SK-N-SH (cell line): ENCODE results near the gene HDAC7. TPM values are rescaled to one million over a fixed set of nuclear protein-coding genes. Genes with fewer than 3 reads are reported as not detected.

Experiments used
- CTCF ChIA-PET: fragments of 300-600, 350-600 bp; formaldehyde crosslinking; extraction: SDS; loops from one replicate; lab custom pipeline; 2021; lab: Yijun Ruan, JAX
- POLR2A ChIA-PET: fragments of 350-600 bp; sonication (Branson Sonifier 250); formaldehyde crosslinking; extraction: SDS; loops from one replicate; lab custom pipeline; 2020; ENCODE audit warnings: antibody characterized with exemption, inconsistent platforms; lab: Yijun Ruan, JAX
- DNase-seq: peaks from one replicate; pipeline ENCODE4 v3.0.0; 2012
- H2AFZ ChIP-seq: fragments of 200-600 bp; sonication (generic); 2 replicates; pipeline ENCODE4 v1.8.1; 2016; ENCODE audit warnings: antibody characterized with exemption, mild to moderate bottlenecking, low read depth
- H3F3A ChIP-seq: fragments of 200-600 bp; sonication (generic); replicated peaks from 2 replicates; pipeline ENCODE3; 2016; ENCODE audit warnings: antibody characterized with exemption, mild to moderate bottlenecking; ENCODE audit not compliant: insufficient read depth
- H3K27ac ChIP-seq, 2 experiments: fragments of 200-500 bp in 1 of 2; fragments of 200-600 bp in 1 of 2; sonication (Bioruptor generic) in 1 of 2; sonication (generic), shearing (Covaris generic) in 1 of 2; 2 replicates each; pipeline versions ENCODE4 v1.5.1 to v1.6.1; 2014 to 2016; ENCODE audit warnings: low read depth in 2 of 2, inconsistent platforms in 1 of 2, low read length in 1 of 2, mild to moderate bottlenecking in 1 of 2, mixed read lengths in 1 of 2
- H3K27me3 ChIP-seq: fragments of 200-600 bp; sonication (generic), shearing (Covaris generic); 2 replicates; pipeline ENCODE4 v1.6.1; 2016; ENCODE audit warnings: mixed run types; ENCODE audit not compliant: insufficient read depth
- H3K36me3 ChIP-seq, 2 experiments: fragments of 200-500 bp in 1 of 2; fragments of 200-600 bp in 1 of 2; sonication (Bioruptor generic) in 1 of 2; sonication (generic) in 1 of 2; replicated peaks in 1 of 2; 2 replicates each; pipeline versions ENCODE3 to v1.5.1; 2014 to 2016; ENCODE audit warnings: low read length in 1 of 2, mild to moderate bottlenecking in 1 of 2; ENCODE audit not compliant: insufficient read depth in 2 of 2, control insufficient read depth in 1 of 2
- H3K4me1 ChIP-seq, 2 experiments: fragments of 200-500 bp in 1 of 2; fragments of 200-600 bp in 1 of 2; sonication (Bioruptor generic) in 1 of 2; sonication (generic), shearing (Covaris generic) in 1 of 2; 2 replicates each; pipeline versions ENCODE4 v1.5.1 to v1.6.1; 2014 to 2016; ENCODE audit warnings: low read depth in 1 of 2, low read length in 1 of 2, mixed run types in 1 of 2; ENCODE audit not compliant: insufficient read depth in 2 of 2, control insufficient read depth in 1 of 2
- H3K4me2 ChIP-seq: fragments of 200-600 bp; sonication (generic), shearing (Covaris generic); 2 replicates; pipeline ENCODE4 v1.6.1; 2017; ENCODE audit warnings: mixed run types
- H3K4me3 ChIP-seq, 2 experiments: fragments of 200-500 bp in 1 of 2; fragments of 200-600 bp in 1 of 2; sonication (Bioruptor generic) in 1 of 2; sonication (generic), shearing (Covaris generic) in 1 of 2; 2 replicates each; pipeline versions ENCODE4 v1.5.1 to v1.8.1; 2014 to 2016; ENCODE audit warnings: low read depth in 2 of 2, inconsistent platforms in 1 of 2, low read length in 1 of 2, mild to moderate bottlenecking in 1 of 2, mixed read lengths in 1 of 2, moderate library complexity in 1 of 2
- H3K79me2 ChIP-seq: fragments of 200-600 bp; sonication (generic); 2 replicates; pipeline ENCODE4 v1.8.1; 2017; ENCODE audit warnings: mild to moderate bottlenecking; ENCODE audit not compliant: insufficient read depth
- H3K9ac ChIP-seq: fragments of 200-600 bp; sonication (generic); 2 replicates; pipeline ENCODE4 v1.6.1; 2017; ENCODE audit warnings: mixed run types
- H3K9me2 ChIP-seq: fragments of 200-600 bp; sonication (generic); 2 replicates; pipeline ENCODE4 v1.6.1; 2017; ENCODE audit warnings: mixed run types
- H3K9me3 ChIP-seq: fragments of 200-600 bp; sonication (generic); 2 replicates; pipeline ENCODE4 v1.6.1; 2017; ENCODE audit warnings: mixed run types, mild to moderate bottlenecking, moderate library complexity
- H4K20me1 ChIP-seq: fragments of 200-600 bp; sonication (generic); 2 replicates; pipeline ENCODE4 v1.6.1; 2017; ENCODE audit warnings: mild to moderate bottlenecking, mixed run types; ENCODE audit not compliant: insufficient read depth
- EZH2phosphoT487 ChIP-seq: fragments of 200-600 bp; sonication (generic); IDR thresholded peaks from 2 replicates; pipeline ENCODE4 v1.6.1; 2017; ENCODE audit warnings: low read depth, mixed run types, mild to moderate bottlenecking, antibody characterized with exemption, moderate library complexity, borderline replicate concordance
- FOSL2 ChIP-seq: IDR thresholded peaks from 2 replicates; pipeline ENCODE4 v1.4.0; 2012; ENCODE audit warnings: low read depth, mild to moderate bottlenecking, moderate library complexity, borderline replicate concordance
- GABPA ChIP-seq: IDR thresholded peaks from 2 replicates; pipeline ENCODE4 v1.4.0; 2012; ENCODE audit warnings: low read depth, mild to moderate bottlenecking
- JUND ChIP-seq: IDR thresholded peaks from 2 replicates; pipeline ENCODE4 v1.4.0; 2012
- POLR2AphosphoS5 ChIP-seq: IDR thresholded peaks from 2 replicates; pipeline ENCODE4 v1.6.1; 2012; ENCODE audit warnings: low read depth, low read length
- RCOR1 ChIP-seq: fragments of 150-350 bp; IDR thresholded peaks from 2 replicates; pipeline ENCODE4 v1.6.1; 2017; ENCODE audit warnings: antibody characterized with exemption, low read length
- TAF1 ChIP-seq: IDR thresholded peaks from 2 replicates; pipeline ENCODE4 v1.6.1; 2012; ENCODE audit warnings: low read depth, mild to moderate bottlenecking, low read length, moderate library complexity, borderline replicate concordance
- TCF12 ChIP-seq: IDR thresholded peaks from 2 replicates; pipeline ENCODE4 v1.4.0; 2012
- WGBS: methylation state at CpG from one replicate; pipeline ENCODE4 v1.1.6; 2017; ENCODE audit warnings: low lambda C conversion rate; 5-methylcytosine and 5-hydroxymethylcytosine counted together
- polyA plus RNA-seq, 3 experiments: library from polyadenylated mRNA; depleted of rRNA; stranded (reverse); fragments of >200 nt; gene quantifications; 2 replicates each; pipeline ENCODE4 v1.2.3, GENCODE V29; 2012
- TF ChIP-seq, protein P1 (sequence below): fragments of 150-350 bp; IDR thresholded peaks from 2 replicates; pipeline ENCODE4 v1.6.1; 2016; ENCODE audit warnings: mild to moderate bottlenecking, low read depth, low read length
- TF ChIP-seq, protein P2 (sequence below): IDR thresholded peaks from 2 replicates; pipeline ENCODE4 v1.4.0; 2012; ENCODE audit warnings: low read depth, borderline replicate concordance

Gene HDAC7
- polyA plus RNA-seq, 1 of the 3 experiments (the other 2 are of a cell fraction) = 51.0 TPM

DNA sequence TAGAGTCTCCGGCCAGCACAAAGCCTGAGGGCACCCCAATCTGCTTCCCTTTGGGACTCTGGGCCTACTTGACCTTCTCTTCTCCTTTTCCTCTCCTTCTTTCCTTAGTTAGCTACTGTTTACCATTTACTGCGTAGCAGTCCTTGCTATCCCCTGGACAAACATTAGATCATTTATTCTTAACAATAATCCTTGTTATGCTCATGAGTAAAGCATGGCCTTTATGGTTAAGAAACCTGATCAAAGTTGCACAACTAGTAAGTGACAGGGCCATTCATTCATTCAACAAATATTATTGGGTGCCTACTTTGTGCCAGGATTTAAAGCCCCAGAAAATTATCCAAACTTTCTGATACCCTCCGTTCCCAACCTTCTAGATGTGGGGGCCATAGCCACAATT is 3.2 kb upstream of the HDAC7 start:
- Histone ChIP-seq H3K4me3 (no peak overlapping the region), H3K27ac (no peak overlapping the region), H3K79me2 (peaks cover 30% of the 10 kb centered on the region), H3K4me2 (no peak overlapping the region), H4K20me1 (peaks cover 8% of the 10 kb centered on the region), H3K9me3 (no peaks in the 10 kb centered on the region), H3K9me2 (no peaks in the 10 kb centered on the region)
- TF ChIP-seq JUND (no peak), TAF1 (no peak), EZH2phosphoT487 (no peak), RCOR1 (no peak), POLR2AphosphoS5 (no peak), FOSL2 (no peak), GABPA (no peak)
- TF ChIP-seq, protein P1, sequence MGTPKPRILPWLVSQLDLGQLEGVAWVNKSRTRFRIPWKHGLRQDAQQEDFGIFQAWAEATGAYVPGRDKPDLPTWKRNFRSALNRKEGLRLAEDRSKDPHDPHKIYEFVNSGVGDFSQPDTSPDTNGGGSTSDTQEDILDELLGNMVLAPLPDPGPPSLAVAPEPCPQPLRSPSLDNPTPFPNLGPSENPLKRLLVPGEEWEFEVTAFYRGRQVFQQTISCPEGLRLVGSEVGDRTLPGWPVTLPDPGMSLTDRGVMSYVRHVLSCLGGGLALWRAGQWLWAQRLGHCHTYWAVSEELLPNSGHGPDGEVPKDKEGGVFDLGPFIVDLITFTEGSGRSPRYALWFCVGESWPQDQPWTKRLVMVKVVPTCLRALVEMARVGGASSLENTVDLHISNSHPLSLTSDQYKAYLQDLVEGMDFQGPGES = no peak
- TF ChIP-seq, protein P2, sequence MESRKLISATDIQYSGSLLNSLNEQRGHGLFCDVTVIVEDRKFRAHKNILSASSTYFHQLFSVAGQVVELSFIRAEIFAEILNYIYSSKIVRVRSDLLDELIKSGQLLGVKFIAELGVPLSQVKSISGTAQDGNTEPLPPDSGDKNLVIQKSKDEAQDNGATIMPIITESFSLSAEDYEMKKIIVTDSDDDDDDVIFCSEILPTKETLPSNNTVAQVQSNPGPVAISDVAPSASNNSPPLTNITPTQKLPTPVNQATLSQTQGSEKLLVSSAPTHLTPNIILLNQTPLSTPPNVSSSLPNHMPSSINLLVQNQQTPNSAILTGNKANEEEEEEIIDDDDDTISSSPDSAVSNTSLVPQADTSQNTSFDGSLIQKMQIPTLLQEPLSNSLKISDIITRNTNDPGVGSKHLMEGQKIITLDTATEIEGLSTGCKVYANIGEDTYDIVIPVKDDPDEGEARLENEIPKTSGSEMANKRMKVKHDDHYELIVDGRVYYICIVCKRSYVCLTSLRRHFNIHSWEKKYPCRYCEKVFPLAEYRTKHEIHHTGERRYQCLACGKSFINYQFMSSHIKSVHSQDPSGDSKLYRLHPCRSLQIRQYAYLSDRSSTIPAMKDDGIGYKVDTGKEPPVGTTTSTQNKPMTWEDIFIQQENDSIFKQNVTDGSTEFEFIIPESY = no peak
- TF ChIP-seq, all 33 proteins: peak for 0
- DNase-seq = no peak
- peaks cover 23% of the 10 kb centered on the region in 2 experiments; a peak in 3 of 4 replicates for H3K4me1 ChIP-seq
- no peaks in the 10 kb centered on the region for H3K36me3 ChIP-seq
- POLR2A ChIA-PET = no interaction called here
- CTCF ChIA-PET = interaction anchor here (1.2 to 7.3 kb wide), 4 partner anchors 8 to 81 kb away, joined by 3 to 59 read pairs (median 4); no protein-coding TSS in a partner anchor
- H3K27me3 ChIP-seq = no peaks in the 10 kb centered on the region
- H3F3A ChIP-seq = peaks cover 9% of the 10 kb centered on the region
- no peak overlapping the region for H3K9ac ChIP-seq
- WGBS = 98% methylated on average over 3 of the region's 3 CpGs
- no peak overlapping the region for H2AFZ ChIP-seq

DNA sequence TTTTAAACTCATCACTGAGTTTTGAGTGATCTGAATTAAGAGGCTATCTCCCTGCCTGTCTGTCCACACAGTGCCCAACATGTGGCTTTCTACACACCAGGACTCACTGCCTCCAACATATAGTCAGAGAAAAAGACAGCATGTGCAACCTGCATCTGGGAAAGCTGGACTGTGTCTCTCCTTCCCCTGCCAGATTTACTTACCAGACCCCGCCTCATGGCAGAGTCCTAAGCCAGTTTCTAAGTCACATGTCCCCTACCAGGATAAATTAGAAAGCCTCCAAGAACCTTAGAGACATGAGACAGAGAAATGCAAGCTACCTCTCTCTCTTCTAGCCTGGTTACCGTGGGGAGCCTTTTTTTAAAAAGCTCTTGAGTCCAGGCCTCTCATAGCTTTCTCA is 2.7 kb upstream of the HDAC7 start:
- TF ChIP-seq FOSL2 (no peak), TCF12 (no peak)
- Histone ChIP-seq H3K4me1 (peaks cover 27% of the 10 kb centered on the region in 2 experiments; a peak in 3 of 4 replicates), H2AFZ (no peak overlapping the region)

More for the DNA sequence above, 2.7 kb upstream of the HDAC7 start:
- Histone ChIP-seq H3K79me2 (peaks cover 35% of the 10 kb centered on the region), H3K4me3 (no peak overlapping the region), H3K27me3 (no peaks in the 10 kb centered on the region), H3K27ac (no peak overlapping the region), H3K9me3 (no peaks in the 10 kb centered on the region), H3K36me3 (no peaks in the 10 kb centered on the region), H3F3A (peaks cover 9% of the 10 kb centered on the region), H4K20me1 (peaks cover 13% of the 10 kb centered on the region), H3K9ac (no peak overlapping the region), H3K9me2 (no peaks in the 10 kb centered on the region), H3K4me2 (no peak overlapping the region)
- POLR2A ChIA-PET = no interaction called here
- CTCF ChIA-PET = interaction anchor here (0.7 to 7.3 kb wide), 5 partner anchors 9 to 80 kb away, joined by 3 to 59 read pairs (median 3); no protein-coding TSS in a partner anchor
- no peak for DNase-seq
- WGBS = 68% methylated on average over 2 of the region's 2 CpGs
